DND-41 (cell line): ENCODE measurements around the gene NPC2.

ENCODE experiments used
- CTCF ChIP-seq: IDR thresholded peaks from 2 replicates; pipeline ENCODE4 v1.5.1; 2012; ENCODE audit warnings: borderline replicate concordance, low read length, moderate library complexity, mild to moderate bottlenecking; ENCODE audit not compliant: poor library complexity, severe bottlenecking; ENCODE audit errors: extremely low read depth
- EZH2 ChIP-seq: IDR thresholded peaks from 3 replicates; pipeline ENCODE4 v1.6.1; 2012; ENCODE audit warnings: borderline replicate concordance, low read depth, mild to moderate bottlenecking, moderate library complexity, low read length, inconsistent platforms; ENCODE audit not compliant: severe bottlenecking

- no peak for TF ChIP-seq CTCF
- no peak for TF ChIP-seq EZH2
Measured at GRCh38 chr14:74518221-74518620, 25.1 kb upstream of the NPC2 start.
